SKM-1 (cell line): ENCODE results near the gene HOXA6.

Experiments
- DNase-seq: peaks from one replicate; lab custom pipeline; 2025; ENCODE audit not compliant: unreplicated experiment; lab: John Stamatoyannopoulos, UW

The HOXA6 gene

DNA sequence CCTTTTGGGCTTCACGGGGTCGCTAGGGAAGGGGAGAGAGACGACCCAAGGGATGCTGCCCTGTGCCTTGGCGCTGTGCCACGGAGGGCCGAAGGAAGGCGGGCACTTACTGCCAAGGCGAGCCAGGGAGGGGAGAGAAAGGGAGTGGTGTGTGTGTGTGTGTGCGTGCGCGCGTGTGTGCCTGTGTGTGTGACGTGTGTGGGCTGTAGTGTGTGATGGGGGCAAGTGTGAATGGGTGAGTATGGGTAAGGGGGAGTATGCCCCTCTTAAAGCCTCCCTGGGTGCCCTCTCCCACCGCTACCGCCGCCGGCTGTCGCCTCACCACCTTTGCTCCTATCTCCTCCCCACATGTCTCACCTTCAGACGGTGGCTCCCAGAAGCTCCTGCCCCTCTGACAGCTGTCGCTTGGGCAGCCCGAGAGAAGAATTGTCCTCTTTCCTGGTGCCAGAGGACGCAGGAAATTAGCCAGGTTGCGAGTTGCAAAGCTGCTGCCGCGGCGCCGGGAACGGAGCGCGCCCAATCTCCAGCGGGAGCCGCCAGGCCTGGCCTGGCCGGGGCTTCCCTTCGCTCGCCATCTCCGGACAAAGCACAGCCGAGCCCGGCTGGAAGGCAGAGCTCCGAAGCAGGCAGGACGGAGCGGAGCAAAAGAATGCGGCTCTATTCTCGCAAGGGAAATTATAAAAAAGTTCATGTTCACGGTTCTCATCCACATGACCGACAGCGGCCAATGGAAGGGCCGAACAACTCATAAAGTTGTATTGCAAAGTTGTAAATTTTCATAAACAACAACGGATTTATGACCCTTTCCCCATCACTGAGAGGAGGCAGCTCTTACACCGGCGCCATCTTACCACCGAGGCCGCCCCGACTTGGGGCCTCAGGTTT is 4.6 kb upstream of the HOXA6 start, which contains the start of gene HOXA3:
Gene HOXA3, minus strand, starts transcription at position 653 of the 885 bp plus-strand sequence. CDS start 41,943 bp downstream, outside the sequence.
- DNase-seq: no peak

DNA sequence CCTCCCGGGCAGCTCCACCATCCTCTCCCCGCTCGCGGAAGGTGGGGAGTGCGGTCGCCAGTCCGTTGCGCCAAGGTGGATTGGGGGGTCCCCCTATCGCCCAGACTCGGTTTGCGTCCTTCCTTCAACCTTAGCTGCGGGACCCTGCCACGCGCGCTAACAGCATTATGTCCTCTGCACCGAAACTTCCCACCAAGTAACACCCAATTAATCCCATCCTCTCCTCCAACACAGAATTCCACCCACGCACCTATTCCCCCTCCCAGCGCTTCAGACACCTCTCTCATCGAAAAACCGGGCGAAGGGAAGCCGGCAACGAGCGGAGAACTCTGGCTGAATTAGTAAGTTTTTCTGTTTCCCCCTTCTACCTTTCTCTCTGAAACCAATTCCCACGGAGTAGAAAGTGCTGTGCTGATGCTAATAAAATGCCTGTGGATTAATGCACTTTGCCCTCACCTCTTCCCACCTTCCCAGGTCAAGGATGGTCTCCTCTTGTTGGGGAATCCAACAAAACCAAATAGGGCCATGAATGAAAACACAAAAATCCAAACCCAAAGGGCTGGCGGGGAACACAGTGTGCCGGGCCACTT is 3.9 kb upstream of the HOXA6 start:
- DNase-seq: no peak

DNA sequence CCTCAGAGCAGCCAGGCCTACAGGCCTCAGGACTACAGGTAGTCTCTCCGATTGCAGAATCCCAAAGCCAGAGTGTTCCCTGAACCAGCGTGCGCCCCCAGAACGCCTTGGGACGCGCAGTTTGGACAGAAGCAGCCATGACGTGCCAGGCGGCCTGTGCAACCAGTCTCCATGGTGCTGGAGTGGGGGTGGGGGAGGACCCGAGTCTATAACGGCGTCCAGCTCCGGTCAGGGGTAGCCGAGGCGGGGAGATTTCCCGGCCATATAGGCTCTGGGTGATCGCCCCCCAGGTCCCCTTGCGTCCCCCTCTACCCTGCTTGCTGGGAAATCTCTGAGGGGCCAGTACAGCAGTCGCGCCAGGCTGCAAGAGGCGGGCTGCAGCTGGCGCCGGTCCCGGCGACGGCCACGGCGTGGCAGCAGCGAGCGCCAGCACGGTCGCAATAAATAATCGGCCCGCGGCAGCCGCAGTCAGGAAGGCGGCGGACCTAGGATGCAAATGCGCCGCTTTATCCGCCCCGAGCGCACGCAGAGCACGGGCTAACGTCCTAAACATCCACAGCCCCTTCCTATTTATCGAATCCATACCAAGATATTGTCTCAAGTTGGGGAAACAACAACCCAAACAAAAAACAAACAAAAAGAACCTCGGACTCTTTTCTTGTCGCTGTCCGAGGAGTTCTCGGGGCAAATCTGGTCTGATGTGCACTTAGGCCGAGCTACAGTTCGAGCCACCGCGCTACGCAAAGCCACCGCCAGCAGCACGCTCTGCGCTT is 3.2 kb upstream of the HOXA6 start:
- DNase-seq: no peak

GRCh38 chr7:27149842-27150567 is 2.4 kb upstream of the HOXA6 start:
- no peak for DNase-seq

DNA sequence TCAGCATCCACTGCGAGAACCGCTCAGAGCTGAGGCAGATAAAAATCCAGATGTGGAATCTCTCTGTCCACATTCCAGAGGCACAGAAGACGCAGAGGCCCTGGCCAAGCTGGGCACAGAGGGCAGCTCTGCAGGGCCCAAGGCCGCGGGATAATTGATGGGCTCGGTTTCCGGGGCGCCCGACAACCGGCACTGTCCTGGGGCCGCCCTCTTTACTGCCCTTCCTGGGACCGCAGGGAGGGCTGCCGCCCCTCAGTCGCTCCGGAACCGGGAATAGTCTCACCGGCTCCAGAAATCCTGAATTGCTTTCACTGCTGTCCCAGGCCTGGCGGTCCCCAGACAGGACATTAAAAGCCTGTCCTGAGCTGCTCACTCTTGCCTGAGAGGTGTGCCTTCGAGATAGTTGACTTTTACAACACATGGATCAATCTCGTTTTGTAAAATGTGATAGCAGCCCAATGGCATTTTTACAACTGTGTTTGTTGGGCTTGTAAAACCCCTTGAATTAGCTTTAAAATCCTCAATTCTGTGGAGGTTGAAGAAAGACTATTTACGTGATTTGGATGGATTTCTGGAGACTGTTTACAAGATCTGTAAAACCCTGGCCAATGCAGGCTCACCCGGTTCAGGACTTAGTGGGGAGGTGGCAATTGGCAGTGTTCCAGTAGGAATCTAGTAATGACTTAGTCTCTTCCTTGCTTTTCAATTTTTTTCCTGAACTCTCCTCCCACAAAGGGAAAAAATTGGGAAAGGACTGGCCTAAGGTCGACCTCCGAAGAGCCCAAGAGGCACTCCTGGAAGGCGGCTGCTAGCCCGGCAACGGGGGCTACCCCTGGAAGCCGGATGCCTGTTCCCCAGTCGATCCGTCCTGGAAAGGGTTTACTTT is 1.4 kb upstream of the HOXA6 start:
- DNase-seq: no peak

DNA sequence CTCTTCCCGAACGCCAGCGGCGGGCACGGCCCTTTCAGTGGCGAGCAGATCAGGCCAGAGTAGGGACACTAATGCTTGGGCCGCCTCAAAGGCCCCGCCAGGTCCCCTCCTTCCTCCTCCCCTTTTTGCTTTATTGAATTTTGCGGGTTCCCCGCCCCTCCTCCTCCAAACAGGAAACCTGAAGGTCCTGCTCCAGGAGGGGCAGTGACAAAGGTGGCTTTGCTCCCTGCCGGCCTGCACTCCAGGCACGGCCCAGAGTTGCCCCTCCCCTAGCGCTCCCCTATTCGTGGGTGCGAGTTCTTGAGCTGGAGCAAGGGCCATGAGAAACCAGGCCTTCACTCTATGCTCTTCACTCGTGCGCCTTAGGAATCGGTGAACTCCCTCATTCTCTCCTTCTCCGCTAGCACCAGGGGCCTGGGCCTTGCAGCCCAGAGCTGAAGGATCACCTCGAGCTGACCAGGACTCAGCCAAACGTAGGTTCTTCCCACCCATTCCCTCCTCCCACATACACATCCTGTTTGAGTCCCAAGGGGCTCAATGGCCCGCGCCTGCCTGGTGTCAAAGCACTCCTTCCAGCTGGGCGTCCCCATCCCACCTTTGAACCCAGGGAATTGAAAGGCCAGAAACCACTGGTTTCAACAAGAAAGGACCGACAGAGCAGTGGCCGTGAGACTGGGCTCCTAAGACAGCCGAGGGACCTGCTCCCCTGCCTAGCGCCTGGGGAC is 619 bp upstream of the HOXA6 start:
- no peak for DNase-seq

DNA sequence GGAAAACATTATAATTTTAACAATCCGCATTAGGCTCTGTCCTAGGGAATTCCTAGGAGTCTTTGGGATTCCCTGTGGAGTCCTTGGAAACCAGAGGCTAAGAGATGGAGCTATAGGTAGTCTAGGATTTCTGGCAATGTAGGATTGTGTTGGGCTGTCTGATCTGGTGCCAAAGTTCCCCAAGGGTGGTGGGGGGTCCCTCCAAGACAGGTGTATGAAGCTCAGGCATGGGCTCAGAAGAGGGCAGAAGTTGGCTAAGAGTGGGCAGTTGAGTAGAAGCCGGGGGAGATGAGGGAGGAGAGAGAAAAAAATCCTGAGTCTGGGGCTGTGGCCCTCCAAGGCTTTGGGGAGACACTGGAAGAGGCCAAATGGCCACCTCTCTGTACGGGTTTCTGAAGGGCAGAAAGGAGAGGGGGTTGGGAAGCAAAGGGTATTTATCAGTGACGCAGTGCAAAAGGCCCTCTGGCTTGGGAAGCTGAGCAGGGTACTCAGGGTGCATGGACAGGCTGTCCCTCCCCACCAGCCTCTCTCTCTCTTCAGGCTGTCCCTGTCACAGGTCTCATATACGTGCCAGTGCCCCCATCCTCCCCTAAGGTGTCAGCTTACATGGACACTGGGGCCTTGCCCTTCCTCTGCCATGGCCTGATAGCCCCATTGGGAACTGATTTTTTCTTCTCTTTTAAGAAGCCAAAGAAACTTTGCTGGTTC is 929 bp downstream of the HOXA6 start:
- no peak for DNase-seq

DNA sequence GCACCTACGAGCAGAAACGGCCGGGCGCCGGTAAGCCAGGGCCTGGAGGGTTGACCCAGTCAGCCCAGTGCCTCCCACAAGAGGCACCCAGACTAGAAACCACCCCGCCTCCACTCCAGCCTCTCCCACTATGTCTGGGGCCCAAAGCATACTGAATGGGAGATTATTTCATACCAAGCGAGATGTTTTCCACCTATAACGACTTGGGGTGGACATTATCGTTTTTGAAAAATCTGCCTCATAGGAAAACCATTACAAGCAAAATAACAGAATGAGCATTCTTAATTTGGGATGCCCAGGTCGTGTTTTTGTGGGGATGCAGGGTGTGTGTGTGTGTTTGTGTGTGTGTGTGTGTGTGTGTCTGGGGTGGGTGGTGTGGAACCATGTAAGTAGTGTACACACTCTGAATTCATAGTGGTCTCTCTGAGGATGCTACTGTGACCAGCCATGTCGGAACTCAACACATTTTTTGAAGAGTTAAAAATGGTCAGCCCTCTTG is 1.6 kb downstream of the HOXA6 start:
- no peak for DNase-seq

- no peak for DNase-seq
These were observed 2.2 kb downstream of the HOXA6 start for GRCh38 chr7:27145165-27145913.

GRCh38 chr7:27144781-27145164 is 2.8 kb downstream of the HOXA6 start:
- no peak for DNase-seq

DNA sequence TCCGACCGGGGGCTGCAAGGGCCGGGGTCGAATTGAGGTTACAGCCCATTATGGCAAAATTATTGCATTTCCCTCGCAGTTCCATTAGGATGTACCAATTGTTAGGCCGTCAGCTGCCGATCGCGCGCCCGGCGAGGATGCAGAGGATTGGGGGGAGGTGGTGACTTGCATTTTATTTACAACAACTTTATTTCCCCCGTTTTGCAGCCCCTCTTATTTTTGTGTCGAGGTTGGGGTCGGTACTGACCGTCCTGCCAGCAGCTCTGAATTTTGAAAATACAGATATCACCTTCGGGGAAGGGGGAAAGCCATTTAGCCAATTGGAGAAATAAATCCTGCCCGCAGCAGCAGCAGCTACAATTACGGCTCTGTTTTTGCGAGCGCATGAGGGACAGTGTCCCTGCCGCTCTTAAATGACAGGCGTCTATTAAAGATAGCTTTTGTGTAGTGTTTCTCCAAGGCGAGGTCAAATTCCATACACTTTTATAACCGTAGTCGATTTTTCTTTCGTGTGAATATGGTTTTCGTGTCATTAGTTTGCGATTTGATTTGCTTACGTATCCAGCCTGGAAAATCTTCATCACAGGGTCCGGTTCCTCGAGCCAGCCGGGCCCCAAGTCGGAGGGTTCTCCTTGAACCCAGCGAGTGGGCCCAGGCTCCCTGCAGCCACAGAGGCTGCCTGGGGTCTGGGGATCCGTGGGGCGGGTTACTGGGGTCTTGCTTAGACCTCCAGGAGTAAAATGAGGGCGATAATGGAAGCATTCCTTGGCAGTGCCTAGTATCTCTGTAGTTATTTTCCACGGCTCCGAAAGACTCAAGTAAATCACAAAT is 3.4 kb downstream of the HOXA6 start:
- DNase-seq: no peak

GRCh38 chr7:27143023-27143949 is 4.3 kb downstream of the HOXA6 start, which contains the start of gene HOXA5:
Gene HOXA5 (minus strand): TSS chr7:27143681. CDS start chr7:27143607, 74 bp downstream.
- DNase-seq: no peak

DNA sequence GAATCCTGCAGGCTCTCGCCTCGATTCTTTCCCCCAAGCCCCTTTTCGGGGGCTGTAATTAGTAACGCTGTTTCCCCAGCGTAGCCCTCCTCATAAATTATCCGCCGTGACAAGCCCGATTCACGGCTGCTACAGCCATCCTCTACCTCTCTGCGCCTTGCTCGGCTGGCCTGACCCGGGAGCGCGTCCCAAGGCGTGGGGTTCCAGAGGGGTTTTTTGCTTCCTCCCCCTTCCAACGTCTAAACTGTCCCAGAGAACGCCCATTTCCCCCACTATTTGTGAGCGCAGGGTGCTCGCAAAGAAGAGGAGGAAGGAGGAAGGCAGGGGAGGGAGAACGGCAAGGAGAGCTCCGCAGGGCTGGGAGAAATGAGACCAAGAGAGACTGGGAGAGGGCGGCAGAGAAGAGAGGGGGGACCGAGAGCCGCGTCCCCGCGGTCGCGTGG is 5.0 kb downstream of the HOXA6 start:
- no peak for DNase-seq

GRCh38 chr7:27141923-27142579 is 5.5 kb downstream of the HOXA6 start:
- no peak for DNase-seq
